Peyer's patch (tissue), 4 donors: ENCODE data around the gene EYS.

ENCODE experiments used
- POLR2A ChIP-seq, 2 donors: fragments of 450-650 bp; IDR thresholded peaks; one replicate each; pipeline ENCODE4 v1.5.1; 2017; ENCODE audit warnings: antibody characterized with exemption in 2 of 2, mild to moderate bottlenecking in 2 of 2, moderate library complexity in 2 of 2
- TF ChIP-seq, protein P1 (sequence below), 6 experiments: fragments of 450-650 bp in 4 of 6; fragments of 200-600 bp in 2 of 6; sonication (generic) in 1 of 6; IDR thresholded peaks; one replicate each; pipeline ENCODE4 v1.5.1; 2017 to 2019; ENCODE audit warnings: antibody characterized with exemption in 6 of 6, mild to moderate bottlenecking in 3 of 6, moderate library complexity in 1 of 6

DNA sequence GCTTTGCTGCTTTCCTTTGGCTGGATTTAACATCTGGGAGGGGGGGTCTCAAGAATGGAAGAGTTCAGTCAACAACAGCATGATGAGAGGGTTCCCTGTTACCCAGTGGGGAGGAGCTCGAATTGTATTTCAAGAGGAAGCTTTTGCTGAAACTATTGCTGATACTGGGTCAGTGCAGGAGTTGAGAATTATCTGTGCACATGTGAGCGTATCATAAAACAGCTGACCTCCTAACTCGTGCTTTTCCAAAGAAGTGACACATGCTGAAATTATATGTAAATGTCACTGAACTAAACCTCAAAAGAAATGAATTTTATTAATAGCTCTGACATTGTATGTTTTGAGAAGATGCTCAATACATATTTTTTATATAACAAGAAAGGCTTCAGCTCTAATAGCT is 1975.1 kb downstream of the EYS start:
- TF ChIP-seq, protein P1, sequence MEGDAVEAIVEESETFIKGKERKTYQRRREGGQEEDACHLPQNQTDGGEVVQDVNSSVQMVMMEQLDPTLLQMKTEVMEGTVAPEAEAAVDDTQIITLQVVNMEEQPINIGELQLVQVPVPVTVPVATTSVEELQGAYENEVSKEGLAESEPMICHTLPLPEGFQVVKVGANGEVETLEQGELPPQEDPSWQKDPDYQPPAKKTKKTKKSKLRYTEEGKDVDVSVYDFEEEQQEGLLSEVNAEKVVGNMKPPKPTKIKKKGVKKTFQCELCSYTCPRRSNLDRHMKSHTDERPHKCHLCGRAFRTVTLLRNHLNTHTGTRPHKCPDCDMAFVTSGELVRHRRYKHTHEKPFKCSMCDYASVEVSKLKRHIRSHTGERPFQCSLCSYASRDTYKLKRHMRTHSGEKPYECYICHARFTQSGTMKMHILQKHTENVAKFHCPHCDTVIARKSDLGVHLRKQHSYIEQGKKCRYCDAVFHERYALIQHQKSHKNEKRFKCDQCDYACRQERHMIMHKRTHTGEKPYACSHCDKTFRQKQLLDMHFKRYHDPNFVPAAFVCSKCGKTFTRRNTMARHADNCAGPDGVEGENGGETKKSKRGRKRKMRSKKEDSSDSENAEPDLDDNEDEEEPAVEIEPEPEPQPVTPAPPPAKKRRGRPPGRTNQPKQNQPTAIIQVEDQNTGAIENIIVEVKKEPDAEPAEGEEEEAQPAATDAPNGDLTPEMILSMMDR (IDR thresholded peaks at IDR 0.05): no peak
- TF ChIP-seq POLR2A (IDR thresholded peaks at IDR 0.05): no peak
